ENCODE measurements around the gene IPO13. TPM values are rescaled to one million over a fixed set of nuclear protein-coding genes. Genes with fewer than 3 reads are reported as not detected.

The IPO13 gene
- total and polyA plus RNA-seq, 4 donors = 22.6 to 73.2 (median 52.8) TPM

GRCh38 chr1:43992232-43992995, 45.7 kb downstream of the IPO13 start:
- Histone ChIP-seq H3K4me3 (ENCODE audit: low read depth, low read length) (peak overlapping the region; percentile 61), H3K36me3 (ENCODE audit: control insufficient read depth, insufficient read depth, low read length) (peaks cover 35% of the 10 kb centered on the region), H3K9me3 (ENCODE audit: control insufficient read depth, insufficient read depth, low read length) (no peaks in the 10 kb centered on the region), H3K4me1 (ENCODE audit: control insufficient read depth, insufficient read depth, low read length) (peaks cover 58% of the 10 kb centered on the region), H3K27ac (ENCODE audit: low read depth, low read length) (no peak overlapping the region), H3K27me3 (ENCODE audit: control insufficient read depth, insufficient read depth, low read length) (no peaks in the 10 kb centered on the region)
- no peak for DNase-seq (ENCODE audit: low read depth in 4 of 6, low spot score in 6 of 6)
- 49% methylated on average over 10 of the region's 11 CpGs for WGBS (ENCODE audit: insufficient coverage)

- Histone ChIP-seq H3K4me1 (ENCODE audit: control insufficient read depth, insufficient read depth, low read length) (peaks cover 67% of the 10 kb centered on the region), H3K4me3 (ENCODE audit: low read depth, low read length) (no peak overlapping the region), H3K27ac (ENCODE audit: low read depth, low read length) (no peak overlapping the region), H3K27me3 (ENCODE audit: control insufficient read depth, insufficient read depth, low read length) (no peaks in the 10 kb centered on the region), H3K9me3 (ENCODE audit: control insufficient read depth, insufficient read depth, low read length) (no peaks in the 10 kb centered on the region), H3K36me3 (ENCODE audit: control insufficient read depth, insufficient read depth, low read length) (peaks cover 44% of the 10 kb centered on the region)
- DNase-seq (ENCODE audit: low read depth in 4 of 6, low spot score in 6 of 6) = no peak
- WGBS (ENCODE audit: insufficient coverage) = 97% methylated on average over 7 of the region's 9 CpGs
These were observed 46.6 kb downstream of the IPO13 start for GRCh38 chr1:43993206-43993914.

- Histone ChIP-seq H3K36me3 (ENCODE audit: control insufficient read depth, insufficient read depth, low read length) (peaks cover 50% of the 10 kb centered on the region), H3K4me1 (ENCODE audit: control insufficient read depth, insufficient read depth, low read length) (peaks cover 72% of the 10 kb centered on the region), H3K27me3 (ENCODE audit: control insufficient read depth, insufficient read depth, low read length) (no peaks in the 10 kb centered on the region), H3K4me3 (ENCODE audit: low read depth, low read length) (no peak overlapping the region), H3K27ac (ENCODE audit: low read depth, low read length) (no peak overlapping the region), H3K9me3 (ENCODE audit: control insufficient read depth, insufficient read depth, low read length) (no peaks in the 10 kb centered on the region)
- DNase-seq (ENCODE audit: low read depth in 4 of 6, low spot score in 6 of 6) = no peak
- 96% methylated on average over 3 of the region's 7 CpGs for WGBS (ENCODE audit: insufficient coverage)
These were observed 47.3 kb downstream of the IPO13 start for GRCh38 chr1:43994071-43994470.

- peaks cover 60% of the 10 kb centered on the region for H3K36me3 ChIP-seq (ENCODE audit: control insufficient read depth, insufficient read depth, low read length)
- no peak overlapping the region for H3K4me3 ChIP-seq (ENCODE audit: low read depth, low read length)
- DNase-seq (ENCODE audit: low read depth in 4 of 6, low spot score in 6 of 6) = peak in 1 of 6 donors; percentile 6
- no peak overlapping the region for H3K27ac ChIP-seq (ENCODE audit: low read depth, low read length)
- H3K4me1 ChIP-seq (ENCODE audit: control insufficient read depth, insufficient read depth, low read length) = peaks cover 80% of the 10 kb centered on the region
- WGBS (ENCODE audit: insufficient coverage) = 76% methylated on average over 15 of the region's 15 CpGs
- no peaks in the 10 kb centered on the region for H3K27me3 ChIP-seq (ENCODE audit: control insufficient read depth, insufficient read depth, low read length)
- H3K9me3 ChIP-seq (ENCODE audit: control insufficient read depth, insufficient read depth, low read length) = no peaks in the 10 kb centered on the region
These were observed 48.3 kb downstream of the IPO13 start for GRCh38 chr1:43994794-43995790.

GRCh38 chr1:43995984-43996732, 49.4 kb downstream of the IPO13 start:
- peak in 2 of 6 donors; percentile 4 to 56 for DNase-seq (ENCODE audit: low read depth in 4 of 6, low spot score in 6 of 6)
- Histone ChIP-seq H3K4me3 (ENCODE audit: low read depth, low read length) (no peak overlapping the region), H3K27ac (ENCODE audit: low read depth, low read length) (no peak overlapping the region), H3K9me3 (ENCODE audit: control insufficient read depth, insufficient read depth, low read length) (no peaks in the 10 kb centered on the region), H3K27me3 (ENCODE audit: control insufficient read depth, insufficient read depth, low read length) (no peaks in the 10 kb centered on the region), H3K4me1 (ENCODE audit: control insufficient read depth, insufficient read depth, low read length) (peaks cover 73% of the 10 kb centered on the region), H3K36me3 (ENCODE audit: control insufficient read depth, insufficient read depth, low read length) (peaks cover 62% of the 10 kb centered on the region)
- 53% methylated on average over 20 of the region's 21 CpGs for WGBS (ENCODE audit: insufficient coverage)

GRCh38 chr1:43996733-43997115, 50.0 kb downstream of the IPO13 start:
- peaks cover 68% of the 10 kb centered on the region for H3K36me3 ChIP-seq (ENCODE audit: control insufficient read depth, insufficient read depth, low read length)
- H3K4me1 ChIP-seq (ENCODE audit: control insufficient read depth, insufficient read depth, low read length) = peaks cover 67% of the 10 kb centered on the region
- no peak overlapping the region for H3K4me3 ChIP-seq (ENCODE audit: low read depth, low read length)
- H3K27ac ChIP-seq (ENCODE audit: low read depth, low read length) = no peak overlapping the region
- 38% methylated on average over 4 of the region's 6 CpGs for WGBS (ENCODE audit: insufficient coverage)
- H3K27me3 ChIP-seq (ENCODE audit: control insufficient read depth, insufficient read depth, low read length) = no peaks in the 10 kb centered on the region
- H3K9me3 ChIP-seq (ENCODE audit: control insufficient read depth, insufficient read depth, low read length) = no peaks in the 10 kb centered on the region
- no peak for DNase-seq (ENCODE audit: low read depth in 4 of 6, low spot score in 6 of 6)

GRCh38 chr1:43997295-43997999, 50.7 kb downstream of the IPO13 start:
- no peak overlapping the region for H3K27ac ChIP-seq (ENCODE audit: low read depth, low read length)

GRCh38 chr1:43998000-43998378, 51.2 kb downstream of the IPO13 start:
- no peaks in the 10 kb centered on the region for H3K9me3 ChIP-seq (ENCODE audit: control insufficient read depth, insufficient read depth, low read length)
- H3K36me3 ChIP-seq (ENCODE audit: control insufficient read depth, insufficient read depth, low read length) = peaks cover 81% of the 10 kb centered on the region
- H3K27me3 ChIP-seq (ENCODE audit: control insufficient read depth, insufficient read depth, low read length) = no peaks in the 10 kb centered on the region
- H3K4me1 ChIP-seq (ENCODE audit: control insufficient read depth, insufficient read depth, low read length) = peaks cover 55% of the 10 kb centered on the region
- no peak overlapping the region for H3K4me3 ChIP-seq (ENCODE audit: low read depth, low read length)
- H3K27ac ChIP-seq (ENCODE audit: low read depth, low read length) = no peak overlapping the region
- no peak for DNase-seq (ENCODE audit: low read depth in 4 of 6, low spot score in 6 of 6)
- 87% methylated on average over 11 of the region's 11 CpGs for WGBS (ENCODE audit: insufficient coverage)

More at GRCh38 chr1:43997295-43997999, 50.7 kb downstream of the IPO13 start:
- no peak overlapping the region for H3K4me3 ChIP-seq (ENCODE audit: low read depth, low read length)
- no peaks in the 10 kb centered on the region for H3K27me3 ChIP-seq (ENCODE audit: control insufficient read depth, insufficient read depth, low read length)
- H3K9me3 ChIP-seq (ENCODE audit: control insufficient read depth, insufficient read depth, low read length) = no peaks in the 10 kb centered on the region
- H3K4me1 ChIP-seq (ENCODE audit: control insufficient read depth, insufficient read depth, low read length) = peaks cover 60% of the 10 kb centered on the region
- no peak for DNase-seq (ENCODE audit: low read depth in 4 of 6, low spot score in 6 of 6)
- H3K36me3 ChIP-seq (ENCODE audit: control insufficient read depth, insufficient read depth, low read length) = peaks cover 75% of the 10 kb centered on the region
- 69% methylated on average over 22 of the region's 22 CpGs for WGBS (ENCODE audit: insufficient coverage)

All from spinal cord (tissue), 10 donors.